Fibroblast of pulmonary artery (primary cell): ENCODE data around the gene ELMOD3.

Experiments used
- DNase-seq: peaks from one replicate; pipeline ENCODE4 v3.0.0-alpha.2; 2010; ENCODE audit warnings: low read depth
- H3K4me3 ChIP-seq: replicated peaks from 2 replicates; pipeline ENCODE4 v1.5.1; 2011; ENCODE audit warnings: low read depth, mild to moderate bottlenecking, control low read depth, low read length, moderate library complexity
- CTCF ChIP-seq: IDR thresholded peaks from 2 replicates; pipeline ENCODE4 v1.5.1; 2011; ENCODE audit warnings: mild to moderate bottlenecking, control low read depth, low read length, inconsistent platforms; ENCODE audit errors: missing control alignments

Gene ELMOD3

GRCh38 chr2:85439986-85440385, 85.4 kb downstream of the ELMOD3 start:
- no peak for TF ChIP-seq CTCF
- no peak overlapping the region for H3K4me3 ChIP-seq
- no peak for DNase-seq

DNA sequence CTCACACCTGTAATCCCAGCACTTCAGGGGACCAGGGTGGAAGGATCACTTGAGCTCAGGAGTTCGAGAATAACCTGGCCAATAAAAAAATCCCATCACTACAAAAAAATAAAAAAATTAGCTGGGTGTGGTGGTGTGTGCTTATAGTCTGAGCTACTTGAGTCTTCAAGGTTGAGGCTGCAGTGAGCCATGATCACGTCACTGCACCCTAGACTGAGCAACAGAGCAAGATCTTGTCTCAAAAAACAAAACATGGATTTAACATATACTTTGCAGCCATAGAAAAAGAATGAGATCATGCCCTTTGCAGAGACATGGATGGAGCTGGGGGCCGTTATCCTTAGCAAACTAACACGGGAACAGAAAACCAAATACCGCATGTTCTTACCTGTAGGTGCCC, 86.2 kb downstream of the ELMOD3 start:
- no peak for TF ChIP-seq CTCF
- no peak overlapping the region for H3K4me3 ChIP-seq
- no peak for DNase-seq
